Liver (tissue), 9 donors: Measurements from ENCODE around the gene TOGARAM1. TPM values are rescaled to one million over a fixed set of nuclear protein-coding genes. Genes with fewer than 3 reads are reported as not detected.

Experiments
- DNase-seq: peaks from one replicate; pipeline ENCODE4 v3.0.0-alpha.2; 2017; ENCODE audit warnings: low spot score
- H3K27ac ChIP-seq, 2 donors: one replicate each; pipeline ENCODE4 v1.7.0; 2013; ENCODE audit warnings: inconsistent platforms in 2 of 2, low read length in 2 of 2, control low read depth in 1 of 2, low read depth in 1 of 2, mild to moderate bottlenecking in 1 of 2
- H3K27me3 ChIP-seq, 4 donors: one replicate each; pipeline versions ENCODE4 v1.6.1 to v1.7.0; 2013; ENCODE audit warnings: low read length in 3 of 4, inconsistent platforms in 1 of 4, mild to moderate bottlenecking in 1 of 4, moderate library complexity in 1 of 4; ENCODE audit not compliant: control insufficient read depth in 4 of 4, insufficient read depth in 4 of 4
- H3K36me3 ChIP-seq, 4 donors: one replicate each; pipeline versions ENCODE4 v1.6.1 to v1.7.0; 2013; ENCODE audit warnings: low read length in 3 of 4, mild to moderate bottlenecking in 3 of 4, low read depth in 1 of 4, moderate library complexity in 1 of 4; ENCODE audit not compliant: control insufficient read depth in 4 of 4, insufficient read depth in 3 of 4
- H3K4me1 ChIP-seq, 4 donors: one replicate each; pipeline versions ENCODE4 v1.6.1 to v1.7.0; 2013; ENCODE audit warnings: low read length in 3 of 4, mild to moderate bottlenecking in 3 of 4, moderate library complexity in 1 of 4; ENCODE audit not compliant: control insufficient read depth in 4 of 4, insufficient read depth in 4 of 4
- H3K4me3 ChIP-seq, 3 donors: one replicate each; pipeline versions ENCODE4 v1.6.1 to v1.7.0; 2013; ENCODE audit warnings: low read length in 3 of 3, control low read depth in 1 of 3, low read depth in 1 of 3, mild to moderate bottlenecking in 1 of 3
- H3K9ac ChIP-seq, 2 donors: one replicate each; pipeline ENCODE4 v1.7.0; 2013; ENCODE audit warnings: low read length in 2 of 2, mild to moderate bottlenecking in 2 of 2, moderate library complexity in 2 of 2, control low read depth in 1 of 2, low read depth in 1 of 2
- H3K9me3 ChIP-seq, 4 donors: one replicate each; pipeline versions ENCODE4 v1.6.1 to v1.7.0; 2013; ENCODE audit warnings: low read length in 3 of 4; ENCODE audit not compliant: control insufficient read depth in 4 of 4
- ATF3 ChIP-seq: IDR thresholded peaks from 2 replicates; pipeline ENCODE4 v1.6.1; 2016; ENCODE audit warnings: antibody characterized with exemption
- CTCF ChIP-seq: fragments of 150-350 bp; IDR thresholded peaks from 2 replicates; pipeline ENCODE4 v1.5.1; 2017; ENCODE audit warnings: improper control_type of control experiment, low read depth, low read length; ENCODE audit not compliant: missing input control
- EGR1 ChIP-seq, 2 donors: IDR thresholded peaks; 2 replicates each; pipeline ENCODE4 v1.6.1; 2016 to 2018; ENCODE audit warnings: antibody characterized with exemption in 2 of 2, low read depth in 2 of 2
- FOXA1 ChIP-seq: IDR thresholded peaks from 2 replicates; pipeline ENCODE4 v1.6.1; 2016; ENCODE audit warnings: antibody characterized with exemption
- FOXA2 ChIP-seq: IDR thresholded peaks from 2 replicates; pipeline ENCODE4 v1.6.1; 2016; ENCODE audit warnings: antibody characterized with exemption
- GABPA ChIP-seq, 2 donors: IDR thresholded peaks in 1 of 2; conservative IDR thresholded peaks in 1 of 2; 2 replicates each; pipeline ENCODE4 v1.6.1; 2016; ENCODE audit warnings: antibody characterized with exemption in 2 of 2, mild to moderate bottlenecking in 1 of 2, moderate library complexity in 1 of 2
- HNF4A ChIP-seq, 2 donors: conservative IDR thresholded peaks; 2 replicates each; pipeline ENCODE4 v1.6.1; 2016; ENCODE audit warnings: antibody characterized with exemption in 2 of 2, mild to moderate bottlenecking in 2 of 2
- HNF4G ChIP-seq: IDR thresholded peaks from 2 replicates; pipeline ENCODE4 v1.6.1; 2016; ENCODE audit warnings: antibody characterized with exemption
- JUND ChIP-seq, 2 donors: IDR thresholded peaks; 2 replicates each; pipeline ENCODE4 v1.6.1; 2016; ENCODE audit warnings: antibody characterized with exemption in 2 of 2
- MAX ChIP-seq: IDR thresholded peaks from 2 replicates; pipeline ENCODE4 v1.6.1; 2016; ENCODE audit warnings: antibody characterized with exemption
- NR2F2 ChIP-seq: IDR thresholded peaks from 2 replicates; pipeline ENCODE4 v1.6.1; 2016; ENCODE audit warnings: antibody characterized with exemption
- RAD21 ChIP-seq, 2 donors: IDR thresholded peaks; 2 replicates each; pipeline ENCODE4 v1.6.1; 2016; ENCODE audit warnings: antibody characterized with exemption in 2 of 2, mild to moderate bottlenecking in 2 of 2
- REST ChIP-seq: IDR thresholded peaks from 2 replicates; pipeline ENCODE4 v1.6.1; 2016; ENCODE audit warnings: antibody characterized with exemption, mild to moderate bottlenecking
- RXRA ChIP-seq, 2 donors: IDR thresholded peaks; 2 replicates each; pipeline ENCODE4 v1.6.1; 2017 to 2018; ENCODE audit warnings: antibody characterized with exemption in 2 of 2, mild to moderate bottlenecking in 1 of 2
- SP1 ChIP-seq: IDR thresholded peaks from 2 replicates; pipeline ENCODE4 v1.6.1; 2018; ENCODE audit warnings: antibody characterized with exemption, mild to moderate bottlenecking
- TAF1 ChIP-seq: conservative IDR thresholded peaks from 2 replicates; pipeline ENCODE4 v1.6.1; 2016; ENCODE audit warnings: antibody characterized with exemption, mild to moderate bottlenecking
- YY1 ChIP-seq: IDR thresholded peaks from 2 replicates; pipeline ENCODE4 v1.6.1; 2016; ENCODE audit warnings: antibody characterized with exemption, mild to moderate bottlenecking
- ZBTB33 ChIP-seq: IDR thresholded peaks from 2 replicates; pipeline ENCODE4 v1.6.1; 2016; ENCODE audit warnings: antibody characterized with exemption
- WGBS: extraction: QIAGEN DNeasy Blood & Tissue Kit; methylation state at CpG from one replicate; pipeline ENCODE4 v1.1.7; 2013; 5-methylcytosine and 5-hydroxymethylcytosine counted together
- polyA plus RNA-seq, 2 donors: library from polyadenylated mRNA; stranded (reverse) in 1 of 2; unstranded in 1 of 2; fragments of 200-250 nt in 1 of 2; fragments of >200 nt in 1 of 2; fragmentation: Nextera tagmentation in 1 of 2; extraction: Ambion mirVana in 1 of 2; gene quantifications; one replicate each; pipeline versions ENCODE4 v1.2.1 to v1.2.3, GENCODE V29; 2013 to 2015
- total RNA-seq, 2 donors: library from RNA; depleted of rRNA; stranded (reverse); fragments of >200 nt; gene quantifications; one replicate each; pipeline ENCODE4 v1.2.3, GENCODE V29; 2014
- donor health status: healthy.
- donor health status: healthy.
- donor health status: healthy.
- donor health status: healthy.
- donor health status: healthy.

The TOGARAM1 gene
- total and polyA plus RNA-seq, 4 donors = 2.5 to 12.7 (median 7.5) TPM

GRCh38 chr14:44952391-44953110, 9.4 kb upstream of the TOGARAM1 start:
- H3K9me3 ChIP-seq = no peaks in the 10 kb centered on the region
- H3K9ac ChIP-seq = no peak overlapping the region
- no peaks in the 10 kb centered on the region for H3K4me1 ChIP-seq
- H3K27ac ChIP-seq = no peak overlapping the region
- no peak overlapping the region for H3K4me3 ChIP-seq
- TF ChIP-seq ZBTB33 (no peak), ATF3 (no peak)
- peaks cover 0 to 6% (median 0%) of the 10 kb centered on the region in 4 donors for H3K36me3 ChIP-seq
- WGBS = 94% methylated on average over 4 of the region's 4 CpGs
- no peak for DNase-seq
- no peaks in the 10 kb centered on the region for H3K27me3 ChIP-seq

GRCh38 chr14:44954750-44955149, 7.2 kb upstream of the TOGARAM1 start:
- no peak for TF ChIP-seq YY1
- no peak for TF ChIP-seq MAX
- TF ChIP-seq EGR1 (IDR thresholded peaks at IDR 0.05; ENCODE audit: low read depth in 2 of 2) = no peak
- TF ChIP-seq ZBTB33 = no peak
- TF ChIP-seq FOXA1 = no peak
- no peak for TF ChIP-seq HNF4G
- no peak for TF ChIP-seq FOXA2
- TF ChIP-seq SP1 = no peak
- no peak for TF ChIP-seq CTCF
- TF ChIP-seq TAF1 = no peak
- no peak for TF ChIP-seq RAD21 (IDR thresholded peaks at IDR 0.05)
- no peak for TF ChIP-seq JUND (IDR thresholded peaks at IDR 0.05)
- no peak for TF ChIP-seq REST
- no peak for TF ChIP-seq RXRA (IDR thresholded peaks at IDR 0.05)
- no peak for TF ChIP-seq ATF3
- TF ChIP-seq NR2F2 = no peak
- TF ChIP-seq HNF4A (conservative IDR thresholded peaks at IDR 0.05) = no peak
- TF ChIP-seq GABPA (IDR thresholded peaks at IDR 0.05 in 1 of 2, conservative IDR thresholded peaks at IDR 0.05 in 1 of 2) = no peak
- H3K4me3 ChIP-seq = no peak overlapping the region
- 93% methylated on average over 3 of the region's 3 CpGs for WGBS
- peaks cover 0 to 4% (median 0%) of the 10 kb centered on the region in 4 donors for H3K36me3 ChIP-seq
- peaks cover 0 to 4% (median 1%) of the 10 kb centered on the region in 4 donors for H3K4me1 ChIP-seq
- H3K9ac ChIP-seq = no peak overlapping the region
- H3K9me3 ChIP-seq = no peaks in the 10 kb centered on the region
- no peak overlapping the region for H3K27ac ChIP-seq
- no peak for DNase-seq
- no peaks in the 10 kb centered on the region for H3K27me3 ChIP-seq
